GM19324 (cell line): ENCODE measurements around the gene SLC39A7.
A peak's percentile ranks its signal among the peaks of the same experiment; 100 is the strongest.
"Not testable (repeated sequence)": the region's sequence is repeated elsewhere in the genome, so short reads cannot be mapped to it uniquely, and the experiment has no call there.

ENCODE experiments used
- ATAC-seq: cut with Tn5 transposase; IDR thresholded peaks from one replicate; pipeline ENCODE4 v1.9.1; 2021; ENCODE audit warnings: mild to moderate bottlenecking, moderate library complexity; ENCODE audit not compliant: unreplicated experiment, low FRiP score

Gene SLC39A7

GRCh38 chr6:33217246-33217645, 16.6 kb downstream of the SLC39A7 start:
- no peak for ATAC-seq

GRCh38 chr6:33217681-33218080, 17.0 kb downstream of the SLC39A7 start:
- ATAC-seq: no peak

- not testable (repeated sequence) for ATAC-seq
These were observed 25.9 kb downstream of the SLC39A7 start for GRCh38 chr6:33226503-33227120.

GRCh38 chr6:33235221-33235634, 34.6 kb downstream of the SLC39A7 start:
- no peak for ATAC-seq

- ATAC-seq: no peak
These were observed 35.7 kb downstream of the SLC39A7 start for GRCh38 chr6:33236328-33236727.

GRCh38 chr6:33236852-33237251, 36.2 kb downstream of the SLC39A7 start:
- ATAC-seq: no peak

GRCh38 chr6:33237741-33238140, 37.1 kb downstream of the SLC39A7 start:
- ATAC-seq: no peak

- ATAC-seq: no peak
These were observed 41.3 kb downstream of the SLC39A7 start for GRCh38 chr6:33241968-33242367.

GRCh38 chr6:33243476-33243875, 42.8 kb downstream of the SLC39A7 start:
- no peak for ATAC-seq

- peak; percentile 27 for ATAC-seq
These were observed 47.4 kb downstream of the SLC39A7 start for GRCh38 chr6:33247977-33248642.

- peak; percentile 12 for ATAC-seq
These were observed 47.9 kb downstream of the SLC39A7 start for GRCh38 chr6:33248643-33248931.

GRCh38 chr6:33248932-33249731, 48.5 kb downstream of the SLC39A7 start:
- peak; percentile 90 for ATAC-seq

- no peak for ATAC-seq
These were observed 49.3 kb downstream of the SLC39A7 start for GRCh38 chr6:33249732-33250630.

- ATAC-seq: no peak
These were observed 50.1 kb downstream of the SLC39A7 start for GRCh38 chr6:33250731-33251130.

- no peak for ATAC-seq
These were observed 50.8 kb downstream of the SLC39A7 start for GRCh38 chr6:33251395-33252012.

GRCh38 chr6:33252759-33253158, 52.1 kb downstream of the SLC39A7 start:
- ATAC-seq: no peak
